Psoas muscle (tissue), 8 donors: ENCODE measurements around the gene MBL2. TPM values are rescaled to one million over a fixed set of nuclear protein-coding genes. Genes with fewer than 3 reads are reported as not detected.

Experiments used
- ATAC-seq, 4 donors: fragments of 200-7000 bp; cut with Tn5 transposase; one replicate each; pipeline ENCODE4 v1.9.1; 2020; ENCODE audit warnings: moderate library complexity in 3 of 4, mild to moderate bottlenecking in 2 of 4
- DNase-seq, 2 donors: peaks; one replicate each; pipeline ENCODE4 v3.0.0-alpha.2; 2020
- H3K27ac ChIP-seq: fragments of 200-600 bp; one replicate; pipeline ENCODE4 v1.8.0; 2022
- H3K27me3 ChIP-seq, 3 donors: fragments of 200-600 bp in 1 of 3; one replicate each; pipeline versions ENCODE4 v1.6.1 to v1.8.0; 2013 to 2022; ENCODE audit warnings: low read length in 2 of 3, mild to moderate bottlenecking in 2 of 3, moderate library complexity in 1 of 3; ENCODE audit not compliant: insufficient read depth in 3 of 3
- H3K36me3 ChIP-seq, 2 donors: fragments of 200-600 bp in 1 of 2; one replicate each; pipeline versions ENCODE4 v1.6.1 to v1.8.0; 2013 to 2022; ENCODE audit warnings: low read depth in 1 of 2, mild to moderate bottlenecking in 1 of 2, moderate library complexity in 1 of 2; ENCODE audit not compliant: insufficient read depth in 1 of 2
- H3K4me1 ChIP-seq: fragments of 200-600 bp; one replicate; pipeline ENCODE4 v1.8.0; 2022
- H3K4me3 ChIP-seq: fragments of 200-600 bp; one replicate; pipeline ENCODE4 v1.8.0; 2022; ENCODE audit warnings: mild to moderate bottlenecking
- H3K9me3 ChIP-seq: fragments of 200-600 bp; one replicate; pipeline ENCODE4 v1.8.0; 2022
- WGBS, 3 donors: extraction: QIAGEN DNeasy Blood & Tissue Kit; methylation state at CpG; one replicate each; pipeline versions ENCODE4 v1.1.6 to v1.1.7; 2013; 5-methylcytosine and 5-hydroxymethylcytosine counted together
- intact Hi-C, 2 donors: fragments of 100-400 bp; cut with DNase I; formaldehyde crosslinking; loops; one replicate each; pipeline versions ENCODE4 v1.11.0 to v1.14.2; 2022
- polyA plus RNA-seq, 3 donors: library from polyadenylated mRNA; stranded (reverse); fragments of 200-250 nt; gene quantifications; one replicate each; pipeline ENCODE4 v1.2.3, GENCODE V29; 2013
- total RNA-seq, 4 donors: library from RNA; stranded (reverse); fragmentation: NEBNext Ultra II Directional in 2 of 4; extraction: Animal tissue kit (Norgen Biotek cat#: 25700) in 2 of 4; gene quantifications; one replicate each; pipeline versions ENCODE4 v1.2.1 to v1.2.4, GENCODE V29; 2021 to 2023
- TF ChIP-seq, protein P1 (sequence below): fragments of 200-600 bp; IDR thresholded peaks from one replicate; pipeline ENCODE4 v1.8.0; 2022; ENCODE audit warnings: antibody characterized with exemption
- donor health status: healthy with polysubstance abuse.
- donor health status: DM: no; HTN: no; CAD: no; lungs with moderate emphysema.
- donor health status: Bipolar disorder and iron deficiency.
- donor health status: healthy.
- donor health status: DM: yes; HTN: yes; CAD: no.
- donor health status: DM: no; HTN: no; CAD: no.
- donor health status: DM: no; HTN: no; CAD: no.
- donor health status: DM: yes; HTN: yes; CAD: no.

MBL2 gene
- total and polyA plus RNA-seq, 7 donors, result not detected

DNA sequence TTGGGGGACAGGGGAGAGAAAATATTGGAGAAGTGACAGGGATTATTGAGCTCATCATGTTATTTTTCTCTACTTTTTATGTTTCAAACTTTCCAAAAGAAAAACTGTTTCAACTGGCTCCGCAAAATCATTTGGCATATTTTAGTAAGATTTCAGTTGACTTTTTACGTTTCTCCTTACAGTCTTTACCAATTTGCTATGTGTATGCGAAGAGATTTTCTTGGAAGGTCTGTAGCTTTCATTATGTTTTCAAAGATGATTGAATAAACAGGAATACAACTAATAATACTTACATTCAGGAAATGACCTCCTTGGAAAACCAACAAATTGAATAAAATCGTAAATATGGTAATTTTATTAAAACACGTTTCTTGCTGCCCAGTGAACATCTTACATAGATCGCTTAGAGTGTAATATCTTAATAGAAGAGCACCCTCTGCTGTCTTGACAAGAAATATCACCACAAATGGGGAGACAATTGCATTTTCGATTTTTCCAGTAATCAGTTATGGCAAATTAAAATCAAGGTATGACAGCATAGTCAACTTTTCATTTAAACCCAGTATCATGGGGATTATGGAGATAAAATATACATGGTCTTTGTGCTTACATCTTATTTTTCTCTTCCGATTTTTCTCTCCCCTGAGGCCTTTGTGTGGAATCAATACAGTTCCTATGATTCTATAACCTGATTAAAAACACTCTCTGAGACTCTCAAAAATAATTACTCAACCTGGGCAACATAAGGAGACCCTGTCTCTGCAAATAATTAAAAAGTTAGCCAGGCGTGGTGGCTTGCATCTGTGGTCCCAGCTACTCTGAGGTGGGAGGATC lies 43.1 kb downstream of the MBL2 start:
- Histone ChIP-seq H3K4me1 (no peaks in the 10 kb centered on the region), H3K4me3 (no peak overlapping the region), H3K36me3 (no peaks in the 10 kb centered on the region), H3K27ac (no peak overlapping the region), H3K9me3 (no peaks in the 10 kb centered on the region), H3K27me3 (no peaks in the 10 kb centered on the region)
- no peak for DNase-seq
- intact Hi-C loops, result loop anchor here (1.0 to 2.0 kb wide), 2 partner anchors 85 kb away; no protein-coding TSS in a partner anchor
- WGBS, 3 donors, result 34 to 36% (median 35%) methylated on average over 9 of the region's 9 CpGs
- TF ChIP-seq, protein P1, sequence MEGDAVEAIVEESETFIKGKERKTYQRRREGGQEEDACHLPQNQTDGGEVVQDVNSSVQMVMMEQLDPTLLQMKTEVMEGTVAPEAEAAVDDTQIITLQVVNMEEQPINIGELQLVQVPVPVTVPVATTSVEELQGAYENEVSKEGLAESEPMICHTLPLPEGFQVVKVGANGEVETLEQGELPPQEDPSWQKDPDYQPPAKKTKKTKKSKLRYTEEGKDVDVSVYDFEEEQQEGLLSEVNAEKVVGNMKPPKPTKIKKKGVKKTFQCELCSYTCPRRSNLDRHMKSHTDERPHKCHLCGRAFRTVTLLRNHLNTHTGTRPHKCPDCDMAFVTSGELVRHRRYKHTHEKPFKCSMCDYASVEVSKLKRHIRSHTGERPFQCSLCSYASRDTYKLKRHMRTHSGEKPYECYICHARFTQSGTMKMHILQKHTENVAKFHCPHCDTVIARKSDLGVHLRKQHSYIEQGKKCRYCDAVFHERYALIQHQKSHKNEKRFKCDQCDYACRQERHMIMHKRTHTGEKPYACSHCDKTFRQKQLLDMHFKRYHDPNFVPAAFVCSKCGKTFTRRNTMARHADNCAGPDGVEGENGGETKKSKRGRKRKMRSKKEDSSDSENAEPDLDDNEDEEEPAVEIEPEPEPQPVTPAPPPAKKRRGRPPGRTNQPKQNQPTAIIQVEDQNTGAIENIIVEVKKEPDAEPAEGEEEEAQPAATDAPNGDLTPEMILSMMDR, result peak; percentile 39
- peak in 2 of 4 donors; percentile 54 to 71 for ATAC-seq

DNA sequence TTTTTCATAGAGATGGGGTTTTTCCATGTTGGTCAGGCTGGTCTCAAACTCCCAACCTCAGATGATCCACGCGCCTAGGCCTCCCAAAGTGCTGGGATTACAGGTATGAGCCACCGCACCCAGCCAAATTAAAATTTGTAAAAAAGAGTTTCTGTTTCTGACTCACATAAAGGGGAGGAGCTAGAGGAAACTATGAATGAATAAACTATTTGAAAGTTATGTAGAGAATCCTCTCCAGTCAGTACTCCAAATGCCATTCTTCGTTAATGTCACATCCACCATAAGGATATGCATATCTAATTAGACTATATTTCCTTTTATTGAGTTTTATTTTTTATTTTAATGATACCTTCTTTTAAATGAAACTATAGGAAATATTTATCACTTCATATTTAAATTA lies 52.6 kb downstream of the MBL2 start:
- H3K27me3 ChIP-seq, result no peaks in the 10 kb centered on the region
- no peak overlapping the region for H3K4me3 ChIP-seq
- H3K27ac ChIP-seq, result no peak overlapping the region
- TF ChIP-seq, protein P1, result no peak
- intact Hi-C loops, result no loop called here
- ATAC-seq (no peak), DNase-seq (no peak)
- H3K9me3 ChIP-seq, result peaks cover 7% of the 10 kb centered on the region
- 94 to 95% (median 95%) methylated on average over 4 of the region's 4 CpGs for WGBS, 3 donors
- H3K36me3 ChIP-seq, result no peaks in the 10 kb centered on the region
- no peaks in the 10 kb centered on the region for H3K4me1 ChIP-seq
